Nephron progenitor cell (in vitro differentiated cells): ENCODE measurements around the gene SLC4A1AP.

Experiments used
- DNase-seq: peaks from one replicate; pipeline ENCODE4 v3.0.0; 2021
- H3K27ac Mint-ChIP-seq: 2 replicates; pipeline ENCODE4 v1.8.0; 2021; ENCODE audit warnings: mild to moderate bottlenecking, moderate library complexity, mixed read lengths
- H3K27me3 Mint-ChIP-seq: 2 replicates; pipeline ENCODE4 v1.8.0; 2021; ENCODE audit warnings: mild to moderate bottlenecking, low read depth, mixed read lengths; ENCODE audit not compliant: poor library complexity
- H3K36me3 Mint-ChIP-seq: 2 replicates; pipeline ENCODE4 v1.8.0; 2021; ENCODE audit warnings: low read depth, mixed read lengths
- H3K4me1 Mint-ChIP-seq: 2 replicates; pipeline ENCODE4 v1.8.0; 2021; ENCODE audit warnings: mixed read lengths
- H3K4me3 Mint-ChIP-seq: 2 replicates; pipeline ENCODE4 v1.8.0; 2021; ENCODE audit warnings: mild to moderate bottlenecking, moderate library complexity, mixed read lengths
- H3K9me3 Mint-ChIP-seq: 2 replicates; pipeline ENCODE4 v1.8.0; 2021; ENCODE audit warnings: mild to moderate bottlenecking, moderate library complexity, mixed read lengths
- CTCF ChIP-seq: fragments of 200-600 bp; sonication (generic); IDR thresholded peaks from 2 replicates; pipeline ENCODE4 v1.5.0; 2021; ENCODE audit warnings: antibody characterized with exemption

The SLC4A1AP gene

GRCh38 chr2:27712522-27712921 lies 48.8 kb downstream of the SLC4A1AP start:
- TF ChIP-seq CTCF: no peak
- H3K27ac Mint-ChIP-seq: no peak overlapping the region

GRCh38 chr2:27713201-27713600 lies 49.5 kb downstream of the SLC4A1AP start:
- peaks cover 34% of the 10 kb centered on the region for H3K4me1 Mint-ChIP-seq
- DNase-seq: no peak
- H3K9me3 Mint-ChIP-seq: no peaks in the 10 kb centered on the region
- H3K36me3 Mint-ChIP-seq: no peaks in the 10 kb centered on the region
- peaks cover 10% of the 10 kb centered on the region for H3K27me3 Mint-ChIP-seq
- no peak overlapping the region for H3K27ac Mint-ChIP-seq
- no peak for TF ChIP-seq CTCF
- peak overlapping the region; percentile 55 for H3K4me3 Mint-ChIP-seq

More at GRCh38 chr2:27712522-27712921, 48.8 kb downstream of the SLC4A1AP start:
- peaks cover 10% of the 10 kb centered on the region for H3K27me3 Mint-ChIP-seq
- peaks cover 34% of the 10 kb centered on the region for H3K4me1 Mint-ChIP-seq
- no peaks in the 10 kb centered on the region for H3K36me3 Mint-ChIP-seq
- H3K4me3 Mint-ChIP-seq: no peak overlapping the region
- no peaks in the 10 kb centered on the region for H3K9me3 Mint-ChIP-seq
- no peak for DNase-seq

GRCh38 chr2:27714053-27714452 lies 50.4 kb downstream of the SLC4A1AP start:
- peak overlapping the region; percentile 83 for H3K4me3 Mint-ChIP-seq
- peaks cover 34% of the 10 kb centered on the region for H3K4me1 Mint-ChIP-seq
- DNase-seq: no peak
- TF ChIP-seq CTCF: no peak
- no peaks in the 10 kb centered on the region for H3K9me3 Mint-ChIP-seq
- no peaks in the 10 kb centered on the region for H3K36me3 Mint-ChIP-seq
- no peak overlapping the region for H3K27ac Mint-ChIP-seq
- H3K27me3 Mint-ChIP-seq: peaks cover 10% of the 10 kb centered on the region

- DNase-seq: peak; percentile 15
- no peak for TF ChIP-seq CTCF
- Mint-ChIP-seq H3K27me3 (peaks cover 10% of the 10 kb centered on the region), H3K27ac (no peak overlapping the region), H3K4me1 (peaks cover 34% of the 10 kb centered on the region), H3K36me3 (no peaks in the 10 kb centered on the region), H3K9me3 (no peaks in the 10 kb centered on the region), H3K4me3 (peak overlapping the region; percentile 83)
These were observed 51.2 kb downstream of the SLC4A1AP start for GRCh38 chr2:27714851-27715291.

- no peak overlapping the region for H3K27ac Mint-ChIP-seq
- H3K9me3 Mint-ChIP-seq: no peaks in the 10 kb centered on the region
- peak overlapping the region; percentile 83 for H3K4me3 Mint-ChIP-seq
- H3K36me3 Mint-ChIP-seq: no peaks in the 10 kb centered on the region
- DNase-seq: peak; percentile 57
- H3K4me1 Mint-ChIP-seq: peaks cover 34% of the 10 kb centered on the region
- peaks cover 11% of the 10 kb centered on the region for H3K27me3 Mint-ChIP-seq
- no peak for TF ChIP-seq CTCF
These were observed 51.9 kb downstream of the SLC4A1AP start for GRCh38 chr2:27715318-27716210.
